Activated naive CD8-positive, alpha-beta T cell treated with anti-CD3 and anti-CD28 coated beads, Interleukin-2, amount 10 ng/mL, durations not matched to agents 7 days and 5 days (primary cell): ENCODE measurements around the gene KIAA0753. TPM values are rescaled to one million over a fixed set of nuclear protein-coding genes. Genes with fewer than 3 reads are reported as not detected.

Source experiments
- ATAC-seq: fragments of 150-1000 bp; cut with Tn5 transposase; one replicate; pipeline ENCODE4 v1.10.0; 2021; ENCODE audit warnings: low read depth, moderate library complexity
- POLR2A ChIA-PET: fragments of 350-600 bp; sonication (Branson Sonifier 250); formaldehyde crosslinking; loops from one replicate; lab custom pipeline; 2021; ENCODE audit warnings: antibody characterized with exemption; lab: Charles Lee
- DNase-seq: peaks from one replicate; pipeline ENCODE4 v3.0.0; 2021
- H3K27ac Mint-ChIP-seq: one replicate; pipeline ENCODE4 v1.8.0; 2022; ENCODE audit warnings: mild to moderate bottlenecking, mixed read lengths
- H3K27me3 Mint-ChIP-seq: one replicate; pipeline ENCODE4 v1.8.0; 2022; ENCODE audit warnings: mild to moderate bottlenecking, moderate library complexity, mixed read lengths
- H3K36me3 Mint-ChIP-seq: one replicate; pipeline ENCODE4 v1.8.0; 2021; ENCODE audit warnings: mild to moderate bottlenecking, mixed read lengths
- H3K4me1 Mint-ChIP-seq: one replicate; pipeline ENCODE4 v1.8.0; 2021; ENCODE audit warnings: mixed read lengths
- H3K4me3 Mint-ChIP-seq: one replicate; pipeline ENCODE4 v1.8.0; 2022; ENCODE audit warnings: mild to moderate bottlenecking, moderate library complexity, mixed read lengths
- H3K9me3 Mint-ChIP-seq: one replicate; pipeline ENCODE4 v1.8.0; 2021; ENCODE audit warnings: mixed read lengths
- total RNA-seq, 2 experiments: library from RNA; stranded (reverse); gene quantifications; one replicate each; pipeline ENCODE4 v1.2.3, GENCODE V29; 2021

The KIAA0753 gene
- total RNA-seq, 2 experiments from 2014 or later = 17.0 to 18.2 TPM

DNA sequence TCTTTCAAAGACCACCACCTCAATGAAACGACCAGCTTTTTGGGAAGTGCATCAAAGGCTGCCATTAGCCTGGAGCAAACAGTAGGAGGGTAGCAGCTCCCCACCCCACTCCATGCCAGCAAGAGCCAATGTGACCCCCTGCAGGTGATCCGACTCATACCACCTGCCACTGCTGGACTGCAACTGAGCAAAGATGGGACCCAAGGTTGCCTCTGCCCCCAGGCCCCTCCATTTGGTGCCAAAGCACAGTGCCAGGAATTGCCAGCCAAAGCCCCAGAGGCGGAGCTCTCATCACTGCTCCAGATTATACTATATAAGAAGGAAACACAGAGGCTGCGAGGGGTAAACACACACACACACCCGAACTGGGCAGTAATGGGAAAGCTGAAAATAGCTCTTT lies 92.5 kb downstream of the KIAA0753 start:
- Mint-ChIP-seq H3K27me3 (peaks cover 5% of the 10 kb centered on the region), H3K9me3 (no peaks in the 10 kb centered on the region), H3K27ac (peak overlapping the region; percentile 80), H3K36me3 (no peaks in the 10 kb centered on the region), H3K4me1 (peaks cover 18% of the 10 kb centered on the region), H3K4me3 (peak overlapping the region; percentile 74)
- DNase-seq = no peak
- no peak for ATAC-seq
- POLR2A ChIA-PET = no interaction called here

DNA sequence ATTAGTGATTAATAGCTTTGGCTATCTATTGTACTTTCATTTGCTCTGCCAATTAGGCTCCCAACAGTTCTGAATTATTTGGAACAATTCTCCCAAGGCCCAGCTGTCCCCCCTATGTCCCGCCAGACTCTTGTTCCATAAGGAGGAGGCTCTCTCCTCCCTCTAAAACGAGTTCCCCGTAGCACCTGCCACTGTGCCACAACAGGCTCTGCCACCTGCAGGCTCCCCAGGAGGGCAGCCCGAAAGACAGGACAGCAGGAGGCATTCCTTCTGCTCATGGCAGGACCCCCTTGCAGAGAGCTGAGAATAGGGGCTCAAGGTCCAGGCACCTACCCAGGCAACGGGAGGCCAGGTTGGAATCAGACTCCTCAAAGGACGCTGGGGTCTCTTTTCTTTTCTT lies 93.2 kb downstream of the KIAA0753 start:
- H3K27ac Mint-ChIP-seq = no peak overlapping the region
- DNase-seq = no peak
- peaks cover 18% of the 10 kb centered on the region for H3K4me1 Mint-ChIP-seq
- H3K4me3 Mint-ChIP-seq = no peak overlapping the region
- no peaks in the 10 kb centered on the region for H3K36me3 Mint-ChIP-seq
- H3K9me3 Mint-ChIP-seq = no peaks in the 10 kb centered on the region
- peaks cover 5% of the 10 kb centered on the region for H3K27me3 Mint-ChIP-seq
- POLR2A ChIA-PET = no interaction called here
- ATAC-seq = no peak

DNA sequence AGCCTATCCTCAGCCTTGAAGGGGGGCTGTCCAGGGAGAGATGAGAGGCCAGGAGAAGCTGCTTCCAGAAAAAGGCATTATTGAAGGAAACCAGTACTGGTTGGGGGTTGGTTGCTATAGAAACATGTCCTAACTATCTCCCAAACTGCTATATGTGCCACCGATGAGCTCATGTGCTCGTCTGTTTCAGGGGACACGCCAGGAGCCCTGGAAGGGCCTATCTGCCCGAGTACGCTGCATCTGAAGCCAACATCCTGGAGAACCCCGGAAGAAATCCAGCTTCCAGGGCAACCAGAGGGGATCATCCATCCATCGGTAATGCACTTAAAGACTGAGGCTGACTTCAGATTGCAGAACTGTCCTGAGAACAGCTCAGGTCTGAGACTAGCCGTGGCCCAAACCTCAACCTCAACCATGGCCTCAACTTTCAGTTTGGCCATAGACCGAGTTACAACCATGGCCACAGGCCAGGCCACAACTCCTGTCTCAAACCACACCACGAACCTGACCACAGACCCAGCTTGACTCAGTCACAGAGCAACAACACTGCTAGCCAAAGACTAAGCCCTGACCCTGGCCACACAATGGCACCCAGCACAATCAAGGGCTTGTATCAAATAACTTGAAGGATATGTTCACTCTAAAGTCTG lies 94.3 kb downstream of the KIAA0753 start:
- Mint-ChIP-seq H3K36me3 (no peaks in the 10 kb centered on the region), H3K27ac (no peak overlapping the region), H3K9me3 (no peaks in the 10 kb centered on the region), H3K4me3 (no peak overlapping the region), H3K27me3 (peaks cover 5% of the 10 kb centered on the region), H3K4me1 (peaks cover 18% of the 10 kb centered on the region)
- POLR2A ChIA-PET = no interaction called here
- DNase-seq (no peak), ATAC-seq (no peak)

- Mint-ChIP-seq H3K27me3 (peaks cover 5% of the 10 kb centered on the region), H3K27ac (no peak overlapping the region), H3K4me1 (peaks cover 18% of the 10 kb centered on the region), H3K36me3 (no peaks in the 10 kb centered on the region), H3K4me3 (no peak overlapping the region), H3K9me3 (no peaks in the 10 kb centered on the region)
- no peak for ATAC-seq
- POLR2A ChIA-PET = no interaction called here
- no peak for DNase-seq
These were observed 95.2 kb downstream of the KIAA0753 start for GRCh38 chr17:6545291-6545690.

DNA sequence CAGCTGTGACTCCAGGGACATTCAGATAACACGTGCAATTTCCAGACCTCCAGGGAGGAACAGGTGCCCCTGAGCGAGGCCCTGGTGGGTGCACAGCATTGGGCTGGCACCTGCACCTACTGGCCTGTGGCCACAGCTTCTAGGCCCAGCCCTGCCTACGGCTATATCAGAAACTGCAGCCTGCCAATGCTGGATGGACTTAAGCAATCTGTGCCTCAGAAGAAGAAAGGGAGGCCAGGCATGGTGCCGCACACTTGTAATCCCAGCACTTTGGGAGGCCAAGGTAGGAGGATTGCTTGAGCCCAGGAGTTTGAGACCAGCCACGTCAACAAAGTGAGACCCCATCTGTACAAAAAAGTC lies 96.5 kb downstream of the KIAA0753 start:
- no peak overlapping the region for H3K27ac Mint-ChIP-seq
- peaks cover 16% of the 10 kb centered on the region for H3K4me1 Mint-ChIP-seq
- H3K9me3 Mint-ChIP-seq = peaks cover 3% of the 10 kb centered on the region
- POLR2A ChIA-PET = no interaction called here
- H3K36me3 Mint-ChIP-seq = no peaks in the 10 kb centered on the region
- ATAC-seq (no peak), DNase-seq (no peak)
- H3K27me3 Mint-ChIP-seq = peaks cover 5% of the 10 kb centered on the region
- no peak overlapping the region for H3K4me3 Mint-ChIP-seq

- no peaks in the 10 kb centered on the region for H3K36me3 Mint-ChIP-seq
- POLR2A ChIA-PET = no interaction called here
- no peak for DNase-seq
- peaks cover 9% of the 10 kb centered on the region for H3K4me1 Mint-ChIP-seq
- H3K9me3 Mint-ChIP-seq = peaks cover 3% of the 10 kb centered on the region
- H3K27me3 Mint-ChIP-seq = peaks cover 3% of the 10 kb centered on the region
- no peak overlapping the region for H3K4me3 Mint-ChIP-seq
- ATAC-seq = no peak
- no peak overlapping the region for H3K27ac Mint-ChIP-seq
These were observed 97.2 kb downstream of the KIAA0753 start for GRCh38 chr17:6543079-6544010.

DNA sequence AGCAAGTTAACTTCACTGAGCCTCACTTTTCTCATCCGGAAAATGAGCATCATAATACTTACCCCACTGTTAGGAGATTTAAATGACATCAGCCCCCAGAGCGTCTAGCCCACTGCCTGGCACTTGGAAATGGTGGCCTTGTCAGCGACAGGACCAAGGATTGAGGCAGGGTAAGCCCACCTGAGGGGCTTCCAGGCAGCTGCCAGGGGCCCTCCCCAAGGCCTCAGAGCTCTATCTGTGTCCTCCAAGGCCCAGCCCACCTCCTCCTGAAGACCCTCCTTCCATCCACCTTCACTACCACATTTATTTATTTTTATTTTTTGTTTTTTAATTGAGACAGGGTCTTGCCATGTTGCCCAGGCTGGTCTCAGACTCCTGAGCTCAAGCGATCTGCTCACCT lies 97.9 kb downstream of the KIAA0753 start:
- H3K27ac Mint-ChIP-seq = no peak overlapping the region

DNA sequence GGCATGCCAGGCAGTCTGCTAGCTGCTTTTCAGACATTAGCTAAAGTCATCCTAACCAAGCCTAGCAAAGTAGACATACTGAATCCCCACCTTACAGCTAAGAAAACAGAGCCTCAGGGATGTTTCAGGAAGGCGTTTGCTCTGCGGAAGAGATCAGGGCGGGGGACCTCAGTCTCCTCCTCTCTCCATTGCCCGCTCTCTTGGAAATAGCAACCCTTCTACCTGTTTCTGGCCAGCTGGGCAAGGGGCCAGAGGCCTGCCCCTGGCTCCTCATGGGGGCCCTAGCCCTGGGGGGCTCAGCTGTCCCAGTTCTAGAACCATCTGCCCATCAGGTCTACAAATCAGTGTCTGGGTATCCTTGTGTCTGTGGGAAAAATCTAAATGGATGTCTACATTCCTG lies 98.6 kb downstream of the KIAA0753 start:
- no peak overlapping the region for H3K27ac Mint-ChIP-seq
- DNase-seq = no peak
- no peak for ATAC-seq
- no peaks in the 10 kb centered on the region for H3K36me3 Mint-ChIP-seq
- H3K27me3 Mint-ChIP-seq = peaks cover 3% of the 10 kb centered on the region
- H3K9me3 Mint-ChIP-seq = peaks cover 3% of the 10 kb centered on the region
- POLR2A ChIA-PET = no interaction called here
- no peak overlapping the region for H3K4me3 Mint-ChIP-seq
- H3K4me1 Mint-ChIP-seq = peaks cover 4% of the 10 kb centered on the region

More for the DNA sequence above, 97.9 kb downstream of the KIAA0753 start:
- H3K27me3 Mint-ChIP-seq = peaks cover 3% of the 10 kb centered on the region
- no peak overlapping the region for H3K4me3 Mint-ChIP-seq
- ATAC-seq (no peak), DNase-seq (no peak)
- peaks cover 3% of the 10 kb centered on the region for H3K9me3 Mint-ChIP-seq
- peaks cover 4% of the 10 kb centered on the region for H3K4me1 Mint-ChIP-seq
- no peaks in the 10 kb centered on the region for H3K36me3 Mint-ChIP-seq
- POLR2A ChIA-PET = no interaction called here

- Mint-ChIP-seq H3K27me3 (no peaks in the 10 kb centered on the region), H3K36me3 (no peaks in the 10 kb centered on the region), H3K4me3 (no peak overlapping the region), H3K27ac (no peak overlapping the region), H3K4me1 (peaks cover under 1% of the 10 kb centered on the region), H3K9me3 (peaks cover 3% of the 10 kb centered on the region)
- ATAC-seq (no peak), DNase-seq (no peak)
- POLR2A ChIA-PET = no interaction called here
These were observed 100.6 kb downstream of the KIAA0753 start for GRCh38 chr17:6539871-6540270.

- H3K4me1 Mint-ChIP-seq = no peaks in the 10 kb centered on the region
- POLR2A ChIA-PET = no interaction called here
- DNase-seq (no peak), ATAC-seq (no peak)
- H3K9me3 Mint-ChIP-seq = peaks cover 3% of the 10 kb centered on the region
- H3K27me3 Mint-ChIP-seq = peaks cover 4% of the 10 kb centered on the region
- no peaks in the 10 kb centered on the region for H3K36me3 Mint-ChIP-seq
- H3K4me3 Mint-ChIP-seq = no peak overlapping the region
- no peak overlapping the region for H3K27ac Mint-ChIP-seq
These were observed 103.9 kb downstream of the KIAA0753 start for GRCh38 chr17:6536566-6537065.

- Mint-ChIP-seq H3K27ac (no peak overlapping the region), H3K4me3 (no peak overlapping the region)
These were observed 104.5 kb downstream of the KIAA0753 start for GRCh38 chr17:6536053-6536452.

DNA sequence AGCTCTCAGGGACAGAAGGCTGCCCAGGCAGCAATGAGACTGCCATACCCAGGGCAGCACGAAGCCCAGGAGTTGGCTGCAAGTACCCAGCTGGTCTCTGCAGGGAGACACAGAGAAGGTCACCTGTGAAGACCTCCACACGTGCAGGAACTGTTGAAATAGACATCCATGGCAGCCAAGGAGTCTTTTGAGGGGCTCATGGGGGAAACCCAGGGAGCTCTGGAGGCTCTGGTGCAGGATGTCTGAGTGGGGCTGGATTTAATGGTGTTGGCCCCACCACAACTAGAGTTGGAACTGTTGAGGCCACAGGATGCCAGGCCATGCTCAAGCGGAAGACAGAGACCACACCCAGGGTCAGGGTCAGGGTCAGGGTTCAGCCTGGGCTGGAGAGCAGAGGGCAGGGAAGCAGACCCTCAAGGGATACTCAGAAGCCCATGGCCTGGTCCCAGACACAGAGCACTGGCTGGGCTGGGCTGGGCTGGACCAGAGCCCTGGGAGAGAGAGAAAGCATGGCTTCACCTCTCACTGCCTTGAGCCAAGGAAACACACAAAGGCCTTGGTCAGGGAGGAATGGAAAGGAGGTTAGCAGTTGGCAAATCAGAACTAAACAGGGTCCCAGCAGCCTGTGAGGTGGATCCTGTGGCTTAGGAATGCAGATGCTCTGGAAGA lies 105.5 kb downstream of the KIAA0753 start:
- Mint-ChIP-seq H3K27me3 (peaks cover 5% of the 10 kb centered on the region), H3K36me3 (no peaks in the 10 kb centered on the region), H3K27ac (no peak overlapping the region), H3K4me1 (no peaks in the 10 kb centered on the region), H3K9me3 (peaks cover 3% of the 10 kb centered on the region), H3K4me3 (no peak overlapping the region)
- no peak for ATAC-seq
- POLR2A ChIA-PET = no interaction called here
- DNase-seq = no peak

More at GRCh38 chr17:6536053-6536452, 104.5 kb downstream of the KIAA0753 start:
- Mint-ChIP-seq H3K9me3 (peaks cover 3% of the 10 kb centered on the region), H3K36me3 (no peaks in the 10 kb centered on the region), H3K27me3 (peaks cover 5% of the 10 kb centered on the region), H3K4me1 (no peaks in the 10 kb centered on the region)
- POLR2A ChIA-PET = no interaction called here
- DNase-seq (no peak), ATAC-seq (no peak)

DNA sequence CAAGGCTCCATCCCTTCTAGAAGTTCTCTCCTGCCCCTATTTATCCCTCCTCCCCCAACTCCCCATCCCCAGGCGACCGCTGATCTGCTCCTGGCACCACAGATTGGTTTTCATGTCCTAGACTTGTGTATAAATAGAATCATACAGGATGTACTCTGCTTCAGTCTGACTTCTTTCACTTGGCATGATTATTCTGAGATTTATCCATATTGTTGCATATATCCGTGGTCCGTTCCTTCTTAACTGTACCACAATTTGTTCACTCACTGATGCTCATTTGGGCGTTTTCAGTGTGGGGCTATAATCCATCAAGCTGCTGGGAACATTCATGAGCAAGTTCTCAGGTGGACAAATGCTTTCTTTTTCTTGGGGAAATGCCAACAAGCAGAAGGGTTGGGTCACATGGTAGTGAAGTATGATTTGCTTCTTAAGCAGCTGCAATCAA lies 108.0 kb downstream of the KIAA0753 start:
- Mint-ChIP-seq H3K4me1 (no peaks in the 10 kb centered on the region), H3K36me3 (no peaks in the 10 kb centered on the region), H3K27me3 (peaks cover 5% of the 10 kb centered on the region), H3K4me3 (no peak overlapping the region), H3K9me3 (no peaks in the 10 kb centered on the region), H3K27ac (no peak overlapping the region)
- ATAC-seq = no peak
- POLR2A ChIA-PET = no interaction called here
- DNase-seq = no peak
